DOHH2 (cell line): ENCODE results near the gene ATP6V0B.
A peak's percentile ranks its signal among the peaks of the same experiment; 100 is the strongest.

Experiments
- H3F3A ChIP-seq: fragments of 200-600 bp; sonication (generic), shearing (Covaris generic); 2 replicates; pipeline ENCODE4 v1.6.0; 2016; ENCODE audit warnings: antibody characterized with exemption, mild to moderate bottlenecking; ENCODE audit not compliant: control insufficient read depth, insufficient read depth
- H3K27ac ChIP-seq: fragments of 200-600 bp; sonication (generic); 2 replicates; pipeline ENCODE4 v1.5.1; 2014; ENCODE audit warnings: low read depth, mild to moderate bottlenecking, low read length, moderate library complexity
- H3K27me3 ChIP-seq: fragments of 200-600 bp; sonication (generic); 2 replicates; pipeline ENCODE4 v1.6.1; 2014; ENCODE audit warnings: mild to moderate bottlenecking, low read length, mixed read lengths; ENCODE audit not compliant: control insufficient read depth
- H3K36me3 ChIP-seq: fragments of 200-600 bp; sonication (generic); 2 replicates; pipeline ENCODE4 v1.6.1; 2014; ENCODE audit warnings: mild to moderate bottlenecking, low read length, moderate library complexity, mixed read lengths; ENCODE audit not compliant: control insufficient read depth
- H3K4me1 ChIP-seq: fragments of 200-600 bp; sonication (generic); 2 replicates; pipeline ENCODE4 v1.6.1; 2014; ENCODE audit warnings: mild to moderate bottlenecking, low read length, mixed read lengths; ENCODE audit not compliant: control insufficient read depth
- H3K4me2 ChIP-seq: fragments of 200-600 bp; sonication (generic); 2 replicates; pipeline ENCODE4 v1.6.0; 2014; ENCODE audit warnings: mild to moderate bottlenecking, low read length, moderate library complexity
- H3K4me3 ChIP-seq: fragments of 200-600 bp; sonication (generic); 2 replicates; pipeline ENCODE4 v1.5.1; 2014; ENCODE audit warnings: mild to moderate bottlenecking, low read length, mixed read lengths
- H3K79me2 ChIP-seq: fragments of 200-600 bp; sonication (generic); 2 replicates; pipeline ENCODE4 v1.6.1; 2014; ENCODE audit warnings: mild to moderate bottlenecking, low read length, mixed read lengths; ENCODE audit not compliant: control insufficient read depth
- H3K9me2 ChIP-seq: fragments of 200-600 bp; sonication (generic); replicated peaks from 2 replicates; pipeline ENCODE4 v1.6.1; 2014; ENCODE audit warnings: mild to moderate bottlenecking, low read length, mixed read lengths; ENCODE audit not compliant: control insufficient read depth
- H3K9me3 ChIP-seq: fragments of 200-600 bp; sonication (generic); 2 replicates; pipeline ENCODE4 v1.6.1; 2014; ENCODE audit warnings: antibody characterized with exemption, low read length, mixed read lengths; ENCODE audit not compliant: control insufficient read depth, insufficient read depth
- H4K20me1 ChIP-seq: fragments of 200-600 bp; sonication (generic); 2 replicates; pipeline ENCODE4 v1.6.0; 2014; ENCODE audit warnings: low read depth, mild to moderate bottlenecking, antibody characterized with exemption, low read length, moderate library complexity; ENCODE audit not compliant: control insufficient read depth, insufficient read depth
- EZH2phosphoT487 ChIP-seq: fragments of 200-600 bp; sonication (generic); IDR thresholded peaks from 2 replicates; pipeline ENCODE4 v1.6.1; 2017; ENCODE audit warnings: borderline replicate concordance, mild to moderate bottlenecking, antibody characterized with exemption, low read length, moderate library complexity, mixed read lengths
- TF ChIP-seq, protein P1 (sequence below): fragments of 200-600 bp; sonication (generic); IDR thresholded peaks from one replicate; pipeline ENCODE4 v1.5.1; 2014; ENCODE audit warnings: antibody characterized with exemption, mild to moderate bottlenecking, low read depth, low read length; ENCODE audit not compliant: poor library complexity, severe bottlenecking

Gene ATP6V0B

DNA sequence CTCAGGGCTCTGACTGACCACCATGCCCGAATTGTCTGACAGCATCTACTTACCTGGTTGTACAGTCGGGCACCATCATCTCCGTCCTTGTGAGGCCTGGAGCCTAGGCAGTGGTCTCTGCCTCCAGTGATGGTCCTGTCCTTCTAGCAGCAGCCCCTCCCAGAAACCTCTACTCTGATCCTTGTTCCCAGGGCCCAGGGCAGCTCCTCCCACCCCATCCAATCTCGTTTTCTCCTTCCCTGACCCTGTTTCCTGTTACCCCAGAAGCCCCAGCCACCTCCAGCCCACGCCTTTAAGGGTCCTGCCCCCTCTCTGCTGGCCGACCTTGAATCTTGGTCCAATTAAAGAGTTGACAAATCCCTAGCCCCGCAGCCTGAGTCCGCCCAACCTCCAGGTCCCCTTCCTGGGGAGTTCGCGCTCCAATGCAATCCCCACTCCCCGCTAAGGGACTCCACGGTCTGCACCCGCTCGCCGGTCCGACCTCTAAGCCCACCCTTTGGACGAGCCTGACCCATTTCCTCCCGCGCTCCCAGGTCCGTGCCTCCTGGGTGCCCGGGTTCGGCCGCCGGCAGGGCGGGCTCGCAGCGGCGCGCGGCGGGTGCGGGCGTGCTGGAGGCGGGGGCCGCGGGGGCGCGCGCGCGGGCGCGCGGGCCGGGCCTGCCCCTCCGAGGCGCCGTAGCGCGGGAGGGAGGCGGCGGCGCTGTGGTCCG, 3.9 kb downstream of the ATP6V0B start, which contains the start of gene B4GALT2:
TSS of gene B4GALT2 (plus strand) at position 660 of the 710 bp plus-strand sequence. CDS start 1,951 bp downstream, outside the sequence.
- Histone ChIP-seq H3K4me3 (peak within 1 kb of the TSS; percentile 94), H3F3A (peaks cover 12% of the 10 kb centered on the region), H3K4me1 (peaks cover 52% of the 10 kb centered on the region), H3K36me3 (peaks cover 55% of the 10 kb centered on the region), H3K79me2 (peaks cover 76% of the 10 kb centered on the region), H3K27ac (peak within 1 kb of the TSS; percentile 30; the same call in 1 of the 2 replicates), H3K4me2 (peak within 1 kb of the TSS; percentile 94), H3K9me2 (no peaks in the 10 kb centered on the region), H3K9me3 (no peaks in the 10 kb centered on the region), H4K20me1 (peaks cover 10% of the 10 kb centered on the region; the same call in 1 of the 2 replicates), H3K27me3 (no peaks in the 10 kb centered on the region)
- no peak for TF ChIP-seq EZH2phosphoT487
- TF ChIP-seq, protein P1, sequence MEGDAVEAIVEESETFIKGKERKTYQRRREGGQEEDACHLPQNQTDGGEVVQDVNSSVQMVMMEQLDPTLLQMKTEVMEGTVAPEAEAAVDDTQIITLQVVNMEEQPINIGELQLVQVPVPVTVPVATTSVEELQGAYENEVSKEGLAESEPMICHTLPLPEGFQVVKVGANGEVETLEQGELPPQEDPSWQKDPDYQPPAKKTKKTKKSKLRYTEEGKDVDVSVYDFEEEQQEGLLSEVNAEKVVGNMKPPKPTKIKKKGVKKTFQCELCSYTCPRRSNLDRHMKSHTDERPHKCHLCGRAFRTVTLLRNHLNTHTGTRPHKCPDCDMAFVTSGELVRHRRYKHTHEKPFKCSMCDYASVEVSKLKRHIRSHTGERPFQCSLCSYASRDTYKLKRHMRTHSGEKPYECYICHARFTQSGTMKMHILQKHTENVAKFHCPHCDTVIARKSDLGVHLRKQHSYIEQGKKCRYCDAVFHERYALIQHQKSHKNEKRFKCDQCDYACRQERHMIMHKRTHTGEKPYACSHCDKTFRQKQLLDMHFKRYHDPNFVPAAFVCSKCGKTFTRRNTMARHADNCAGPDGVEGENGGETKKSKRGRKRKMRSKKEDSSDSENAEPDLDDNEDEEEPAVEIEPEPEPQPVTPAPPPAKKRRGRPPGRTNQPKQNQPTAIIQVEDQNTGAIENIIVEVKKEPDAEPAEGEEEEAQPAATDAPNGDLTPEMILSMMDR: no peak

DNA sequence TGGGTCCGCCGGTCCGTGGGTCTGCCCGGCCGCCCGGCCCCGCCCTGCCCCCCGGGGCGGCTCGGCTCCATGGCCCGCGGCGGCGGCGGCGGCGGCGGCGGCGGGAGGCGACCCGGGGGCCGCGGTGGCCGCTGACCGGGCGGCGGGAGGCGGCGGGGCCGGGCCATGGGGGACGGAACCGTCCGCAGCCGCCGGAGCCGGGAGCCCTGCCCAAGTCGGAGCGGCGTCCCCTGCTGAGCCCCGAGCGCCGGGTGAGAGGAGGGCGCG, 4.4 kb downstream of the ATP6V0B start:
- H4K20me1 ChIP-seq: peaks cover 10% of the 10 kb centered on the region; the same call in 1 of the 2 replicates

DNA sequence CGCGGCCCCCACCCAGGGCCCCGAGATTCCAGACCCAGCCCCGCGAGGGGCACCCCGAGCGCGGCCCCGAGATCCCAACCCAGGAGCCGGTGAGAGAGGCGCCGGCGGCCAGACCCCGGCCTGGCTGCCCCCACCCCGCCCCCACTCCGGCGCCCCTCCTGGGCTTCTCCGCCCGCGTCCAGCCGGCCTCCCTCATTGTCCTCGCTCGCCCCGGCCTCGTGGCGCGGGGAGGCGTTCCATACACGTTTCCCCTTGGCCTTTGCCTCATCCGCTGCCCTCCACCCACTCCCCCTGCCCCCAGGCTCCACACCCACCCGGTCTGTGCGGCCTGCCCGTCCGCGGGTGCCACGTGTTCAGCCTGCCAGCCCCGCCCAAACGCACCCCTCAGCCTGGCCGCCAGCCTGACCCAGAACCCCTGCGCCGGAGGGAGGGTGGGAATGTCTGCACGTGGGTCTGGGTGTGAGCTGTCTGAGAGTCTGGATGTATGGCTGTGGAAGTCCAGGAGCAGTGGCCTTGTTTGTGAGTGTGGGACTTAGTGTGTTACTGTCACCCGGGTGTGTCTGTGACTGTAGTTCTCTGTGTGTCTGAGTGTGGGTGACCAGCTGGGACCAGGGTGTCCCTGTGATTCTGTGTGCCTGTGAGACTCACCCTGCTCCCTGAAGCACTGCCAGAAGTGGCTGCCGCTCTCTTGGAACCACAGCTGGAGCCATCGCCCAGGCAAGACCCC, 4.9 kb downstream of the ATP6V0B start:
- Histone ChIP-seq H3K4me2 (peak overlapping the region; percentile 94), H3K9me2 (no peaks in the 10 kb centered on the region), H3F3A (peaks cover 8% of the 10 kb centered on the region), H3K4me3 (peak overlapping the region; percentile 94), H3K4me1 (peaks cover 45% of the 10 kb centered on the region), H3K27me3 (no peaks in the 10 kb centered on the region), H3K79me2 (peaks cover 76% of the 10 kb centered on the region), H4K20me1 (peaks cover 10% of the 10 kb centered on the region; the same call in 1 of the 2 replicates), H3K27ac (no peak overlapping the region), H3K36me3 (peaks cover 54% of the 10 kb centered on the region), H3K9me3 (no peaks in the 10 kb centered on the region)
- TF ChIP-seq EZH2phosphoT487: no peak
- TF ChIP-seq, protein P1: no peak

More for the DNA sequence above, 4.4 kb downstream of the ATP6V0B start:
- peak overlapping the region; percentile 94 for H3K4me2 ChIP-seq
- H3K27me3 ChIP-seq: no peaks in the 10 kb centered on the region
- H3K79me2 ChIP-seq: peaks cover 76% of the 10 kb centered on the region
- peaks cover 8% of the 10 kb centered on the region for H3F3A ChIP-seq
- no peak for TF ChIP-seq EZH2phosphoT487
- TF ChIP-seq, protein P1: no peak
- peaks cover 52% of the 10 kb centered on the region for H3K36me3 ChIP-seq
- peaks cover 47% of the 10 kb centered on the region for H3K4me1 ChIP-seq
- peak overlapping the region; percentile 94 for H3K4me3 ChIP-seq
- no peaks in the 10 kb centered on the region for H3K9me2 ChIP-seq
- no peak overlapping the region for H3K27ac ChIP-seq
- H3K9me3 ChIP-seq: no peaks in the 10 kb centered on the region
